Trophoblast cell (in vitro differentiated cells and primary cell): Measurements from ENCODE around the gene OR2AT4.

Source experiments
- DNase-seq, 2 donors: peaks; one replicate each; pipeline ENCODE4 v3.0.0-alpha.2; 2016
- H2AFZ ChIP-seq: 2 replicates; pipeline ENCODE4 v1.6.1; 2013; ENCODE audit warnings: low read length, moderate library complexity, mild to moderate bottlenecking; ENCODE audit not compliant: insufficient read depth, poor library complexity
- H2AK5ac ChIP-seq: 2 replicates; pipeline ENCODE4 v1.6.1; 2013; ENCODE audit warnings: mild to moderate bottlenecking, low read length
- H2BK120ac ChIP-seq: 2 replicates; pipeline ENCODE4 v1.6.1; 2013; ENCODE audit warnings: low read length, mild to moderate bottlenecking, moderate library complexity; ENCODE audit not compliant: insufficient read depth, poor library complexity
- H2BK12ac ChIP-seq: 2 replicates; pipeline ENCODE4 v1.6.1; 2013; ENCODE audit warnings: mild to moderate bottlenecking, low read length, moderate library complexity
- H2BK5ac ChIP-seq: 2 replicates; pipeline ENCODE4 v1.6.1; 2013; ENCODE audit warnings: low read length, low read depth, moderate library complexity, mild to moderate bottlenecking; ENCODE audit not compliant: poor library complexity
- H3K14ac ChIP-seq: 2 replicates; pipeline ENCODE4 v1.6.1; 2013; ENCODE audit warnings: mild to moderate bottlenecking, low read length
- H3K18ac ChIP-seq: 2 replicates; pipeline ENCODE4 v1.6.1; 2013; ENCODE audit warnings: mild to moderate bottlenecking, low read length
- H3K23ac ChIP-seq: 2 replicates; pipeline ENCODE4 v1.6.1; 2013; ENCODE audit warnings: low read length
- H3K27ac ChIP-seq: 2 replicates; pipeline ENCODE4 v1.5.1; 2013; ENCODE audit warnings: low read depth, mild to moderate bottlenecking, inconsistent platforms, low read length, moderate library complexity
- H3K27me3 ChIP-seq: 2 replicates; pipeline ENCODE4 v1.6.1; 2013; ENCODE audit warnings: inconsistent platforms, mild to moderate bottlenecking, low read length, moderate library complexity; ENCODE audit not compliant: insufficient read depth
- H3K36me3 ChIP-seq, 2 experiments: 1 replicate in 1 of 2; 2 replicates in 1 of 2; pipeline ENCODE4 v1.6.1; 2013; ENCODE audit warnings: low read length in 2 of 2, mild to moderate bottlenecking in 2 of 2, moderate library complexity in 1 of 2; ENCODE audit not compliant: insufficient read depth in 2 of 2, control insufficient read depth in 1 of 2
- H3K4ac ChIP-seq: 2 replicates; pipeline ENCODE4 v1.6.1; 2013; ENCODE audit warnings: low read depth, mild to moderate bottlenecking, low read length, moderate library complexity
- H3K4me1 ChIP-seq, 2 experiments: 1 replicate in 1 of 2; 2 replicates in 1 of 2; pipeline ENCODE4 v1.6.1; 2013; ENCODE audit warnings: low read length in 2 of 2, mild to moderate bottlenecking in 2 of 2, moderate library complexity in 1 of 2; ENCODE audit not compliant: insufficient read depth in 2 of 2, control insufficient read depth in 1 of 2
- H3K4me2 ChIP-seq: 2 replicates; pipeline ENCODE4 v1.6.1; 2013; ENCODE audit warnings: inconsistent platforms, mild to moderate bottlenecking, low read length, moderate library complexity
- H3K4me3 ChIP-seq: 2 replicates; pipeline ENCODE4 v1.5.1; 2013; ENCODE audit warnings: mild to moderate bottlenecking, low read depth, low read length, inconsistent platforms
- H3K79me1 ChIP-seq: one replicate; pipeline ENCODE4 v1.6.1; 2013; ENCODE audit warnings: low read length
- H3K79me2 ChIP-seq: 2 replicates; pipeline ENCODE4 v1.6.1; 2013; ENCODE audit warnings: low read length, mild to moderate bottlenecking; ENCODE audit not compliant: control insufficient read depth, insufficient read depth, poor library complexity
- H3K9ac ChIP-seq: 2 replicates; pipeline ENCODE4 v1.6.1; 2013; ENCODE audit warnings: mild to moderate bottlenecking, low read length
- H3K9me3 ChIP-seq: 2 replicates; pipeline ENCODE4 v1.6.1; 2013; ENCODE audit warnings: low read depth, mild to moderate bottlenecking, control low read depth, inconsistent platforms, low read length; ENCODE audit not compliant: insufficient read depth
- H4K12ac ChIP-seq: 2 replicates; pipeline ENCODE4 v1.6.1; 2013; ENCODE audit warnings: low read depth, mild to moderate bottlenecking, low read length, moderate library complexity
- H4K8ac ChIP-seq: 2 replicates; pipeline ENCODE4 v1.6.1; 2013; ENCODE audit warnings: low read depth, mild to moderate bottlenecking, low read length, moderate library complexity
- H4K91ac ChIP-seq: one replicate; pipeline ENCODE4 v1.6.1; 2013; ENCODE audit warnings: low read depth, mild to moderate bottlenecking, low read length, moderate library complexity
- WGBS: extraction: QIAGEN DNeasy Blood & Tissue Kit; methylation state at CpG from one replicate; pipeline ENCODE4 v1.1.7; 2013; ENCODE audit warnings: missing lambda C conversion rate; ENCODE audit not compliant: insufficient read length, insufficient coverage; ENCODE audit errors: extremely low coverage; 5-methylcytosine and 5-hydroxymethylcytosine counted together

The OR2AT4 gene

DNA sequence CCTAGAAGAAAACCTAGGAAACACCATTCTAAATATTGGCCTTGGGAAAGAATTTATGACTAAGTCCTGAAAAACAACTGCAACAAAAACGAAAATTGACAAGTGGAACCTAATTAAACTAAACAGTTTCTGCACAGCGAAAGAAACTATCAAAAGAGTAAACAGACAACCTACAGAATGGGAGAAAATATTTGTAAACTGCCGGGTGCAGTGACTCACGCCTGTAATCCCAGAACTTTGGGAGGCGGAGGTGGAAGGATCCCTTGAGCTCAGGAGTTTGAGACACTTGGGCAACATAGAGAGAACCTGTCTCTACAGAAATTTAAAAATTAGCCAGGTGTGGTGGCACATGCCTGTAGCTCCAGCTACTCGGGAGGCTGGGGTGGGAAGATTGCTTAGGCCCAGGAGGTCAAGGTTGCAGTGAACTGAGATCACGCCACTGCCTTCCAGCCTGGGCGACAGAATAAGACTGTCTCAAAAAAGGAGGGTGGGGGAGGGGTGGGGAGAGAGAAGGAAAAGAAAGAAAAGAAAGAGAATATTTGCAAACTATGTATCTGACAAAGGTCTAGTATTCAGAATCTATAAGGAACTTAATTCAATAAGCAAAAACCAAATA is 14.0 kb downstream of the OR2AT4 start:
- no peak overlapping the region for H4K12ac ChIP-seq
- H3K36me3 ChIP-seq, result no peaks in the 10 kb centered on the region
- H4K8ac ChIP-seq, result no peak overlapping the region
- H3K79me1 ChIP-seq, result no peaks in the 10 kb centered on the region
- no peak overlapping the region for H3K4ac ChIP-seq
- no peak overlapping the region for H3K4me2 ChIP-seq
- no peak overlapping the region for H3K14ac ChIP-seq
- no peak overlapping the region for H3K23ac ChIP-seq
- H2AK5ac ChIP-seq, result no peak overlapping the region
- H3K4me3 ChIP-seq, result no peak overlapping the region
- H3K27ac ChIP-seq, result no peak overlapping the region
- peak in 1 of 2 donors; percentile 57 for DNase-seq
- WGBS, result no CpG with 5 or more reads among the region's 8 CpGs
- H3K9me3 ChIP-seq, result no peaks in the 10 kb centered on the region
- H3K79me2 ChIP-seq, result no peaks in the 10 kb centered on the region
- H2AFZ ChIP-seq, result no peak overlapping the region
- no peak overlapping the region for H2BK5ac ChIP-seq
- H3K18ac ChIP-seq, result no peak overlapping the region
- H2BK120ac ChIP-seq, result no peak overlapping the region
- no peak overlapping the region for H4K91ac ChIP-seq
- H3K27me3 ChIP-seq, result no peaks in the 10 kb centered on the region
- no peak overlapping the region for H3K9ac ChIP-seq
- H2BK12ac ChIP-seq, result no peak overlapping the region
- no peaks in the 10 kb centered on the region for H3K4me1 ChIP-seq

GRCh38 chr11:75079546-75079945 is 17.1 kb downstream of the OR2AT4 start:
- Histone ChIP-seq H2BK5ac (no peak overlapping the region), H3K27me3 (no peaks in the 10 kb centered on the region), H3K9me3 (no peaks in the 10 kb centered on the region), H2AK5ac (no peak overlapping the region), H3K18ac (no peak overlapping the region), H4K91ac (no peak overlapping the region), H4K8ac (no peak overlapping the region), H2AFZ (no peak overlapping the region), H3K23ac (no peak overlapping the region), H3K36me3 (no peaks in the 10 kb centered on the region), H3K4me2 (no peak overlapping the region), H3K4me1 (no peaks in the 10 kb centered on the region), H3K14ac (no peak overlapping the region), H3K79me2 (no peaks in the 10 kb centered on the region), H3K27ac (no peak overlapping the region), H2BK12ac (no peak overlapping the region), H4K12ac (no peak overlapping the region), H3K9ac (no peak overlapping the region), H3K4me3 (no peak overlapping the region), H3K79me1 (no peaks in the 10 kb centered on the region), H2BK120ac (no peak overlapping the region), H3K4ac (no peak overlapping the region)
- no peak for DNase-seq
- no CpG with 5 or more reads among the region's 4 CpGs for WGBS

- Histone ChIP-seq H3K4me3 (no peak overlapping the region), H4K8ac (no peak overlapping the region), H4K91ac (no peak overlapping the region), H3K79me1 (no peaks in the 10 kb centered on the region), H3K14ac (no peak overlapping the region), H2BK5ac (no peak overlapping the region), H3K23ac (no peak overlapping the region), H3K27me3 (no peaks in the 10 kb centered on the region), H3K18ac (no peak overlapping the region), H3K4me2 (no peak overlapping the region), H3K36me3 (no peaks in the 10 kb centered on the region), H3K9ac (no peak overlapping the region), H2BK120ac (no peak overlapping the region), H3K27ac (no peak overlapping the region), H4K12ac (no peak overlapping the region), H3K9me3 (no peaks in the 10 kb centered on the region), H3K79me2 (no peaks in the 10 kb centered on the region), H3K4ac (no peak overlapping the region), H3K4me1 (no peaks in the 10 kb centered on the region), H2BK12ac (no peak overlapping the region), H2AK5ac (no peak overlapping the region), H2AFZ (no peak overlapping the region)
- WGBS, result no CpG with 5 or more reads among the region's 2 CpGs
- DNase-seq, result peak; percentile 53 to 82
These were observed 18.4 kb downstream of the OR2AT4 start for GRCh38 chr11:75078233-75078632.

DNA sequence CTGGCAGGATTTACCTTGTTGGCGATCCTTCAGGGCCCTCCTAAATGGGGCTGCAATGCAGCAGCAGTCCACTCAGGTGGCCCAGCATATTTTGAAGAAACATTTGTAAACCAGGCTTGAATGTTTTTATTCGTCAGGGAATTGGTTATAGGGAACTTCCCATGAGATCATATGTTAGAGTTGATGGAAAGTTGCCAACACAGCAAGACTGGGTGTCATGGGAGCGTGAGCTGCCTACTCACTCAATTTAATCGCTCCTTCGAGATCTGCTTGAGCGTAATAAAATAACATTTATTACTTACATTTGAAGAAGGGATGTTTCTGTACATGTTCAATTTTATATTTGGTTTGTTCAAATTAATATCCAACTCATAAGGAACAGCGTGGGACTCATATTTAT is 19.4 kb downstream of the OR2AT4 start:
- H3K4ac ChIP-seq, result no peak overlapping the region
- no peaks in the 10 kb centered on the region for H3K4me1 ChIP-seq
- H4K91ac ChIP-seq, result no peak overlapping the region
- no peak overlapping the region for H4K8ac ChIP-seq
- no peak overlapping the region for H3K18ac ChIP-seq
- no peak overlapping the region for H2BK12ac ChIP-seq
- H3K14ac ChIP-seq, result no peak overlapping the region
- H2AK5ac ChIP-seq, result no peak overlapping the region
- H3K36me3 ChIP-seq, result no peaks in the 10 kb centered on the region
- H3K4me2 ChIP-seq, result no peak overlapping the region
- H3K9me3 ChIP-seq, result no peaks in the 10 kb centered on the region
- H2AFZ ChIP-seq, result no peak overlapping the region
- no peaks in the 10 kb centered on the region for H3K79me2 ChIP-seq
- H3K23ac ChIP-seq, result no peak overlapping the region
- H2BK120ac ChIP-seq, result no peak overlapping the region
- no CpG with 5 or more reads among the region's 7 CpGs for WGBS
- H2BK5ac ChIP-seq, result no peak overlapping the region
- H4K12ac ChIP-seq, result no peak overlapping the region
- peak in 1 of 2 donors; percentile 25 for DNase-seq
- H3K4me3 ChIP-seq, result no peak overlapping the region
- no peaks in the 10 kb centered on the region for H3K79me1 ChIP-seq
- H3K9ac ChIP-seq, result no peak overlapping the region
- no peak overlapping the region for H3K27ac ChIP-seq
- no peaks in the 10 kb centered on the region for H3K27me3 ChIP-seq
